Stimulated activated CD8-positive, alpha-beta memory T cell treated with anti-CD3 and anti-CD28 coated beads, Interleukin-15, amount 100 ng/mL, for 4 hours (primary cell): ENCODE measurements around the gene PSME4.

Experiments used
- DNase-seq, 2 donors: peaks; one replicate each; pipeline ENCODE4 v3.0.0-alpha.2; 2020; ENCODE audit warnings: low read depth in 2 of 2

Gene PSME4

GRCh38 chr2:53970724-53971602, at the start of gene PSME4:
PSME4 (minus strand) TSS chr2:53970993; CDS start chr2:53970784, 209 bp downstream.
- DNase-seq: peak; percentile 86 to 90

- no peak for DNase-seq
Measured at GRCh38 chr2:54015798-54016699, 45.3 kb upstream of the PSME4 start.

GRCh38 chr2:54013996-54014395, 43.2 kb upstream of the PSME4 start:
- DNase-seq: no peak

GRCh38 chr2:54012538-54013141, 41.8 kb upstream of the PSME4 start:
- DNase-seq: no peak

GRCh38 chr2:54009549-54009948, 38.8 kb upstream of the PSME4 start:
- DNase-seq: no peak

- DNase-seq: no peak
Measured at GRCh38 chr2:54008439-54008838, 37.6 kb upstream of the PSME4 start.

- no peak for DNase-seq
Measured at GRCh38 chr2:54000524-54000923, 29.7 kb upstream of the PSME4 start.

- DNase-seq: no peak
Measured at GRCh38 chr2:54000122-54000521, 29.3 kb upstream of the PSME4 start.

- no peak for DNase-seq
Measured at GRCh38 chr2:53998834-53999233, 28.0 kb upstream of the PSME4 start.

GRCh38 chr2:53994818-53995808, 24.3 kb upstream of the PSME4 start:
- DNase-seq: no peak

- no peak for DNase-seq
Measured at GRCh38 chr2:53991948-53992347, 21.2 kb upstream of the PSME4 start.

- DNase-seq: no peak
Measured at GRCh38 chr2:53989210-53989862, 18.5 kb upstream of the PSME4 start.

- no peak for DNase-seq
Measured at GRCh38 chr2:53987336-53987921, 16.6 kb upstream of the PSME4 start.

- DNase-seq: no peak
Measured at GRCh38 chr2:53985646-53986045, 14.9 kb upstream of the PSME4 start.

- DNase-seq: peak in 1 of 2 donors; percentile 2
Measured at GRCh38 chr2:53969968-53970723, 647 bp downstream of the PSME4 start.

- no peak for DNase-seq
Measured at GRCh38 chr2:53969285-53969967, 1.4 kb downstream of the PSME4 start.

- DNase-seq: no peak
Measured at GRCh38 chr2:53964987-53965687, 5.7 kb downstream of the PSME4 start.
